GM10266 (cell line): Measurements from ENCODE around the gene TBC1D22B.

Experiments
- DNase-seq: peaks from one replicate; pipeline ENCODE4 v3.0.0; 2012; ENCODE audit errors: extremely low spot score
- TF ChIP-seq, protein P1 (sequence below): IDR thresholded peaks from 2 replicates; pipeline ENCODE4 v1.5.1; 2012; ENCODE audit warnings: mild to moderate bottlenecking, low read depth; ENCODE audit not compliant: control insufficient read depth, insufficient read depth; ENCODE audit errors: missing control alignments

Gene TBC1D22B

DNA sequence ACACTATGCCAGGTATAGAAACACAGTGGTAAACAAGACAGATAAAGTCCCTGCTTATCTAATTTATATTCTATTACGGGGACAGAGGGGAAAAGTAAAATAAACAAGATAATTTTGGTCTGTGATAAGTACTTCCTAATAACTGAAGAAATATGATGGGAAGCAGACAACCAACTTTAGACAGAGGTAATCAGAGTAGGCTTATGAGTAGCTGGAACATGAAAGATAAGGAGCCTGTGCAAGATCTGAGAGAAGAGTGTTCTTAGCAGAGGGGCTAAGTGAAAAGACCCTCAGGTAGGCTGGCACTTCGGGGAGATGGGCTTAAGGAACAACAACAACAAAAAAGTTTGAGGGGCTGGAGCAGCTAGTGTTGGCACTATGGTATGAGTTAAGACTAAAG is 100.3 kb downstream of the TBC1D22B start:
- TF ChIP-seq, protein P1, sequence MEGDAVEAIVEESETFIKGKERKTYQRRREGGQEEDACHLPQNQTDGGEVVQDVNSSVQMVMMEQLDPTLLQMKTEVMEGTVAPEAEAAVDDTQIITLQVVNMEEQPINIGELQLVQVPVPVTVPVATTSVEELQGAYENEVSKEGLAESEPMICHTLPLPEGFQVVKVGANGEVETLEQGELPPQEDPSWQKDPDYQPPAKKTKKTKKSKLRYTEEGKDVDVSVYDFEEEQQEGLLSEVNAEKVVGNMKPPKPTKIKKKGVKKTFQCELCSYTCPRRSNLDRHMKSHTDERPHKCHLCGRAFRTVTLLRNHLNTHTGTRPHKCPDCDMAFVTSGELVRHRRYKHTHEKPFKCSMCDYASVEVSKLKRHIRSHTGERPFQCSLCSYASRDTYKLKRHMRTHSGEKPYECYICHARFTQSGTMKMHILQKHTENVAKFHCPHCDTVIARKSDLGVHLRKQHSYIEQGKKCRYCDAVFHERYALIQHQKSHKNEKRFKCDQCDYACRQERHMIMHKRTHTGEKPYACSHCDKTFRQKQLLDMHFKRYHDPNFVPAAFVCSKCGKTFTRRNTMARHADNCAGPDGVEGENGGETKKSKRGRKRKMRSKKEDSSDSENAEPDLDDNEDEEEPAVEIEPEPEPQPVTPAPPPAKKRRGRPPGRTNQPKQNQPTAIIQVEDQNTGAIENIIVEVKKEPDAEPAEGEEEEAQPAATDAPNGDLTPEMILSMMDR = no peak
- no peak for DNase-seq

DNA sequence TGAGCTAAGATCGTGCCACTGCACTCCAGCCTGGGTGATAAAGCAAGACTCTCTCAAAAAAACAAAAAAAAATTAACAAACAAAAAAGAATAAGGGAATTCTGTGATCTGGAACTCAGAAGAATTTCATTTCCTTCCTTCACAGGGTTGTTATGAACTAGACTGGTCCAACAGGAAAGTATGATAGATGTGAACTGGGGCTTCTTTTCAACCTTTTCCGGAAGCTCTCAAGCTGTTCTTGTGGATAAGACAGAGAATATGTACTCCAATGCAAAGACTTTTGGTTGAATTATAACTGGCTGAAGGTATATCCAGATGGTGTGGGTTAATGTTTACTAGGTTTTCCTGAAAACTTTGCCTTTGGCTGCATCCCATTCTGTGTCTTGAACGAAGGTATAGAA is 101.5 kb downstream of the TBC1D22B start:
- no peak for DNase-seq
- TF ChIP-seq, protein P1 = no peak

DNA sequence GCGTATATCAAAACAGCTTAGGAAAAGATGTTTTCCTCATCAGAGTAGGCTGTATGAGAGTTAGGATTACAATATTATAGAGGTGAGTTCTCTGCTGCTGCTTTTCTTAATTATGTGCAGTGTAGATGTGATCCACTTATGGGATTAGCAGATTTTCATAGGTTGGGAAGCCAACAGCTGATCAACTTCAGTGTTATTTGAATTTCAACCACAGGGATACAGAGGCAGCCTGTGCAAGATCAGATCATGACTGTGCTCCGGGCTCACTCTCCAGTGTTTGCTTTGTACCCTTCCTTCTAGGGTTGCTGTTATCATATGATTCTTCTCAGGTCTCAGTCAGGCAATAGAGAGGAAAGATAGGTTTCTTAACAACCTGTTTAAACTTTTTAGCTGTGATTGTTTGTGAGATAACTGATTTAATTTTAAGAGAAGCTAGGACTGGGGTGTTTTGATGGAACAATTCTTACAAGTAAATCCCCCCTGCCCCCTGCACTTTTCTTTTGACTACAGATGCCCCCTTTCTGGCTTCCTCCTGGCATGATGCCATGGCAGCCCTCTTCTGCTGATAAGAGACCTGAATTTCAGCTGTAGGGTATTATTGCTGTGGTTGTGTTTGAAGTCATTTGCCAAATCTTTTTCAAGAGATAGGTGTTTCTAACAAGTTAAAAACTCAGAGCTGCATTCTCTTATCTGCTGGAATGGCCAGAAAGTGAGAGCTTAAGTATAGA is 104.7 kb downstream of the TBC1D22B start:
- TF ChIP-seq, protein P1 = no peak

DNA sequence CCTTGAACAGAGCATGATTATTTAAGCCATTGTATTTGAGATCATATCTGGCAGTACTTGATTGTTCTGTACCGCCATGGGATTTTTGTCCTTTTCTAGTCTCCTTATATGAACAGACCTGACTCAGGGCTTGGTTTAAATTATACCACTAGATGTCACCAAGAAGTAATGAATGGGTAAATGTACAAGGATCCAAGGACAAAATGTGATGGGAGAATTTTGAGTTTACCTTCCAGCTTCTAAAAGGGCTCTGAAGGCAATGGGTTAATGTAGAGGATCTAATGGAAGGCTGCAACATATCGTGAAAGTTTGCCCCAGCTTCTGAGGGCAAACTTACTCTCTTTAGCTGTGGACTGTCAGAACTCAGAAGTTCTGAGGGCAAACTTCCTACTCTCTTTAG is 108.2 kb downstream of the TBC1D22B start:
- no peak for DNase-seq
- TF ChIP-seq, protein P1 = peak; percentile 15

More for the DNA sequence above, 104.7 kb downstream of the TBC1D22B start:
- no peak for DNase-seq

DNA sequence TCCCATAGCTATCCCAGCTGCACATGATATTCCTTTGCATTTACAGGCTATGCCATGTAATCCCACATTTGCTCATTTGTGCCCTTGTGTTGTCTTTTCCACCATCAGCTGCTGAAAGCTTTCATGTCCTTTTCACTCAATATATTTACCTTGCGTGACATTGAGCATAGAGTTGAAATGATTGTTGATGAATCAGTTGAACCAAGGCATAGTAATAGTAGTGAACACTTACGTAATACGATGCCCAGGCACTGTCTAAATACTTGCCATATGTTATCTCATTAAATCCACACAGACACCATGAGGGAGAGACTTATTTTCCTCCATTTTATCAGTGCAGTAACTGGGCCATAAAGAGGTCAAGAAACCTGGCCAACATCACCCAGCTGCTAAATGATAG is 109.3 kb downstream of the TBC1D22B start:
- TF ChIP-seq, protein P1 = no peak
- DNase-seq = no peak

DNA sequence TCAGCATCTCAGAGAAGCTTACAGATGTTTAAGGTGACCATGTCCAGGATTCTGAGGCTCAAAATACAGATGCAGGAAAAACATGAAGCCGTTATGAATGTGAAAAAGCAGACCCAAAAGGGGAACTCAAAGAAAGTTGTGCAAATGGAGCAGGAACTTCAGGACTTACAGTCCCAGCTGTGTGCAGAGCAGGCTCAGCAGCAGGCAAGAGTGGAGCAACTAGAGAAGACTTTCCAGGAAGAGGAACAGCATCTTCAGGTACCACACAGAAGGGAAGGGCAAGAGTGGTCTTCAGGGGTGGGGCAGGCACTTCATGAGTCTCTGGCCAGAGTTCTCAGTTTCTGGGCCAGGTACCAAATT is 111.4 kb downstream of the TBC1D22B start:
- no peak for DNase-seq
- TF ChIP-seq, protein P1 = no peak

DNA sequence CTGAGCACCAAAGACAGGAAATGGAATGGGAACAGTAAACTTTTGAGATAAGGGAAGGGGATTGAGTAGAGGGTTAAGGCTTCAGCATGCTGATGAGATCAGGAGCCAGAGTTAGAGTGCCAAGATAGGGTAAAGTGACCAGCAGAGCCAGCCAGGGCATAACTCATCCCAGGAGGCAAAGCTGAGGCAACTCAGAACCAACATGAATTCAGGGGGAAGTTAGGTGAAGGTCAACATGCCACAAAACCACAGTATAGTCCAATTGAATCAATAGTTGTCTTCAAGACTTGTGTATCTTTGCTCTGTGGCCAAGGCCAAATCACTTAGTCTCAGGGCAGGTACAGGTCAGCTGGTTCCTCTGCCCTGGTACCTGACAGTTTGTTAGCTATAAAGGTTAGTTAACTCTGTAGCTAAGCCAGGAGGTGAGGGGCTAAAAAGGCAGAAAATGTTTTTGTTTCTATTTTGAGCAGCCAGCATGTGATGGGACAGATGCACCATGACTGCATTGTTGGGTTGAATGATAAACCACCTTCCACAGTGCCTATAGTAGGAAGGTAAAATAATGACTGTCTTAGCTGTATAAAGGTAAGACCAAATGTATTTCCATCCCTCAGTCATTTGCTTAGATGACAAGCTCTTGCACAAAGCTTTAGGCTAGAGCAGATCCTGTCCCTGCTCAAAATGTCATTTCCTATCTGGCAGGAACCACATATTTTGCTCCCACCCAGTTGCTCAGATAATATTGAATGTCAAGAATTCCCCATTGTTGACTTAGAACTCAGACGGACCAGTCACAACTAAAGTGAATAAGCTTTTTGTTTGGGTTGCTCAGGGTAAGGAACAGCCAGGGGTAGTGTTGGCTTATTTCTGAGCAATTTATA is 112.0 kb downstream of the TBC1D22B start:
- no peak for DNase-seq
- TF ChIP-seq, protein P1 = no peak
